GM18505 (cell line): ENCODE measurements around the gene IQGAP2.

Experiments used
- ATAC-seq: cut with Tn5 transposase; IDR thresholded peaks from one replicate; pipeline ENCODE4 v1.9.1; 2021; ENCODE audit not compliant: unreplicated experiment
- POLR2A ChIP-seq: IDR thresholded peaks from 4 replicates; pipeline ENCODE4 v1.6.1; 2011; ENCODE audit warnings: borderline replicate concordance; ENCODE audit not compliant: insufficient read depth, insufficient read length; ENCODE audit errors: extremely low read depth

IQGAP2 gene

DNA sequence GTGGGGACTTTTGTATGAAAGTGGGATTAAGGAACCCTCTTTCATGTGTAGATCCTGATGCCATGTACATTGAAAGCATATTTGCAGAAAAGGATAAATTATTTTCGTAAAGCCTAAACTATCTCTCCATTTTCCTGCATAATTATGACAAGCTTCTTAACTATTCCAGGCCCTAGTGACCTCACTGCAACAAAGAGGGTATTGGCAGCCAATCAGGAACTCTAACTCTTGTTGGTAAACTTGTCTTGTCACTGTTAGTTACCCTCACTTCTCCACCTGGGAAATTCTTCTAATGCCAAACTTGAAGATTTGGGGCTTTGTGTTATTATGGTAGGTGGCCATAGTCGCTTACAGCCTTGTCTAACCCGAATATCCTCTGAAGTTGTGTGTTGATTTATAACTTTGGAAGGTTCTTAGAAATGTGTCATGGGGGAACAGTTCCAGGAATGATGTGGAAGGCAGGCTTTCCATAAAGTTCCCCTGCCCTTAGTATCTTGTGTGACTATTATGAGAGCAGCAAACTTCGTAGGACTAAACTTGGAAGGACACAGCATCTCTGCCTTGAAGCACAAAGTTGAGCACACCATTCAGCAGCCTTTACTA lies 52.5 kb downstream of the IQGAP2 start:
- no peak for ATAC-seq
- TF ChIP-seq POLR2A, result no peak

DNA sequence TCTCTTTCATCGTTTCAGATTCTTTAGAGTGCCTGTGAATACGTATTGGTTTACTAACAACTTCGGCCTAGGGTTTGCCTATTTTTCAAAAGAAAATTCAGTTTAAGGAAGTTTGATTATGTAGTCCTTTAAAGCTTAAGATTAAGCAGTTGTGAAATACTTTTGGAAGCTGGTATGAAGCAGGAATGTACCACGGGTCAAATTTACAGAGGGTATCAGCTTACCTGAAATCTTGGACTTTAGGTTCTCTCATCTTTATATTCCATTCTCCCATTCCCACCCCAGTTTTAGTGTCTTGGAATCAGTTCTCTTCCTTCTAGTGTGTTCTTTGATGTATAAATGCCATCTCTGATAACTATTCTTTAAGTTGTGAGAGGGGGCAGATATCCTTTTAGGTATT lies 53.2 kb downstream of the IQGAP2 start:
- TF ChIP-seq POLR2A, result no peak
- ATAC-seq, result no peak

DNA sequence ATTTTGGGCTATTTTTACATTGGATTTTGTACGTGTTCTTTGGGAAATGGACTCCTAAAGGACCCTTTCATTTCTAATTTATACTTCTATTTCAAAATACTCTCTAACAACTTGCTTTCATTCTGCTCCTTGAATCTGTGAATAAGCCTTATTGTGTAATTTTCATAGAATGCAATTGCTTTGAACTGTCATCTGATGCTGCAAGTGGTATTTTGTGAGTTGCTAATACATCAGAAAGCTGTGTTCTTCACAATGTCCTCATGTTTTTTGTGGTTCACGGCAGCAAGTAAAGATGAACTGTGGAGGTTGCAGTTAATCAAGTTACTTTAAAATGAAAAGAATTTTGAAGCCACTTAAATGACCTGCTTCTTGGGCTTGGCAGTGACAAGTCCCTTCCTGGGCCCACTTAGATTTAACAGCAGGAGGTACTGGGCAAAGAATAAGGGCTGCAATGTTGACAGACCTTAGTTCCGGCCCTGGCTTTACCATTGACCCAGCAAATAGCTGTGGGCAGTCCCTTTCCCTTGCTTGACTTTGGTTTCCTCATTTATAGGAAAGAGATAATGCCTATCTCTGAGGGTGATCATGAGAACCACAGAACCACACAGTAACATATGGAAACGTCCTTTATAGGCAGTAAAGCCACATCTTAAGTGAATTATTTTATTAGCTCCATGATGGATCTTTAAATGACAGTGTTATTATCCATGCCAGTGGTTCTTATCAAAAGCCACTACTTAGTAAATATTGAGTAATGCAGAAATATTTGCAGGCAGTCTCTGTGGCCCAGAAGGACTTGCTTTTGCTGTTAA lies 54.8 kb downstream of the IQGAP2 start:
- no peak for TF ChIP-seq POLR2A
- ATAC-seq, result no peak

DNA sequence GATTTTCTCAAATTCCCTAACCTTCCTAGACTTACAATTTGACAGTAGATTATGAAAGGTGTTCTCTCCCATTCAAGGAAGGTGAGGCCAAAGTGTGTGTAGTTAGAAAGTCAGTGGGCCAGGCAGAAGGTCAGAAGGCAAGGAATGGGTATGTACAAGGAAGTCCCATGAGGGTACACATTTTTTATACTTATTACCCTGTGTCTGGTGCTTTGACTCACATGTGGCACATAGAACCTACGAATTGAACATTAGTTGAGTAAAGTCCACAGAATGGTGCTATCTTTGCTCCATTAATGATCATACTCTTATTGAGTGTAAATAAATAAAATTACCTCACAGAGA lies 55.4 kb downstream of the IQGAP2 start:
- TF ChIP-seq POLR2A, result no peak
- ATAC-seq, result no peak

- no peak for ATAC-seq
- no peak for TF ChIP-seq POLR2A
Observed at GRCh38 chr5:76460104-76460503, 57.0 kb downstream of the IQGAP2 start.

GRCh38 chr5:76462097-76462667 lies 59.1 kb downstream of the IQGAP2 start:
- no peak for ATAC-seq
- TF ChIP-seq POLR2A, result no peak

DNA sequence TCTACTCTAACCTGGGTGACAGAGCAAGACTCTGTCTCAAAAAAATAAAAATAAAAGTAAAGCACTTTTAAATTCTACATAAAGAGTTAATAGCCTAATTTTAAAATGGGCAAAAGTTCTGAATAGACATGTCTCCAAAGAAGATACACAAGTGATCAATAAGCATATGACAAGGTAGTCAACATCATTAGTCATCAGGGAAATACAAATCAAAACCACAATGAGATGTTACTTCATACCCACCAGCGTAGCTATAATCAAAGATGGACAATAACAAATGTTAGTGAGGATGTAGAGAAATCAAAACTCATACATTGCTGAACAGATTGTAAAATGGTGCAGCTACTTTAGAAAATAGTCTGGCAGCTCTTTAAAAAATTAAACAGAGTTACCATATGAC lies 64.1 kb downstream of the IQGAP2 start:
- no peak for ATAC-seq
- TF ChIP-seq POLR2A, result no peak

DNA sequence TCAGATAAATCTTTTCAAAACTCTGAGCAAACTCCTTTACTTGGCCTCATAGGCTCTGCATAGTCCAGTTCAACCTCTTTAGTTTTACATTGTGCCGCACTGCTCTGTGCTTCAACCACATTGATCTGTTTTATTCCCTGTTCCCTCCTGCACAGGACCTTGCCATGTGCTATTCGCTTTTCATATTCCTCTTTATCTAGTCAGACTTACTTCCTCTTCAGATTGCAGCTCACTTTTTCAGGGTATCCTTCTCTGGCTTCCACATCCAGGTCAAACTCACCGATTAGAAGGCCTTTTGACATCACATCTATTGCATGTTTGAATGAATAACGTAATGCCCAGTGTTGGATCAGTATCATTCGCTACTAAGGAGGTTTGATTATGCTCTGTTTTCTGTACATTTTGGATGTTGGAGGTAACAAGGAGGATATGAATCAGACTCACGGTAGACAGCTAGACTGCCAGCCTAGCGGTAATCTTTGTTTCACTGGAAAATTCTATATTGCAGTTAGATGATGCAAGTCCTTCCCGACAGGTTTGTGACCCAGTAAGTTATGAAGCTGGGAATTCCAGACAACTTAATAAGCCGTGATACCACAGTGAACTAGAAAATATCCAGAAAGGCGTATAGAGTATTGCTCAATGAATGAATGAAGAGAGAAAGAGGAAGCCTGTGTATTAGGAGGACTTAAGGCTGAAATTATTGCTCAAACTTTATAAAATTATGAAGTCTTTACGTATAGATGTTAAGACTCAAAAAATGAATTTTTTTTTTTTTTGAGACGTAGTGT lies 65.7 kb downstream of the IQGAP2 start:
- no peak for ATAC-seq
- no peak for TF ChIP-seq POLR2A

GRCh38 chr5:76469656-76470290 lies 66.7 kb downstream of the IQGAP2 start:
- no peak for ATAC-seq
- TF ChIP-seq POLR2A, result no peak

- ATAC-seq, result no peak
- TF ChIP-seq POLR2A, result no peak
Observed at GRCh38 chr5:76470976-76471375, 67.9 kb downstream of the IQGAP2 start.

- no peak for TF ChIP-seq POLR2A
- no peak for ATAC-seq
Observed at GRCh38 chr5:76471406-76471805, 68.3 kb downstream of the IQGAP2 start.

DNA sequence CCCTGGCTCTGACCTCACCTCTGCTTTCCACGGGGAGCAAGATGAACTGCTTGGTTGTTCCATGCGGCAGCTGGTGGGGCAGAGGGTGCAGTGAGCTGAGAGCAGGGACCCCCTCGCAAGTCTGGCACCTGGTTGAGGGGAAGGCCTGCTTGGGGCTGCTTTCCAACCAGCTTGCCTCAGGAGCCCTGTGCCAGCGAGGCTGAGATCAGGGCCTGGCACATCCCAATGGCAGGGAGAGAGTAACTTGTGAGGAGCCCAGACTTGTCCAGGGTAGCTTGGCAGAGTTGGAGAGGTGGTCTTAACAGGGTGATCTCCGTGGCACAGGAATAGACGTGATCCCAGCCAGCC lies 68.9 kb downstream of the IQGAP2 start:
- ATAC-seq, result no peak
- TF ChIP-seq POLR2A, result no peak

- no peak for TF ChIP-seq POLR2A
- ATAC-seq, result no peak
Observed at GRCh38 chr5:76472335-76473008, 69.4 kb downstream of the IQGAP2 start.
